GM23338 (cell line): ENCODE data around the gene GPRC5B. TPM values are rescaled to one million over a fixed set of nuclear protein-coding genes. Genes with fewer than 3 reads are reported as not detected.

ENCODE experiments used
- ATAC-seq: fragments of 200-7000 bp; cut with Tn5 transposase; 3 replicates; pipeline ENCODE4 v1.9.1; 2020
- DNase-seq: peaks from one replicate; pipeline ENCODE4 v3.0.0-alpha.2; 2015; ENCODE audit warnings: low spot score
- H2AFZ ChIP-seq: fragments of 200-600 bp; sonication (generic); 2 replicates; pipeline ENCODE4 v1.8.0; 2016; ENCODE audit warnings: antibody characterized with exemption, mild to moderate bottlenecking, moderate library complexity
- H3F3A ChIP-seq: fragments of 200-600 bp; sonication (generic); replicated peaks from 2 replicates; pipeline ENCODE4 v1.8.0; 2017; ENCODE audit warnings: antibody characterized with exemption, mixed run types, low read depth
- H3K27ac ChIP-seq: fragments of 200-600 bp; sonication (generic); 2 replicates; pipeline ENCODE4 v1.6.1; 2016; ENCODE audit warnings: low read depth
- H3K27me3 ChIP-seq: fragments of 200-600 bp; sonication (generic); 2 replicates; pipeline ENCODE4 v1.8.0; 2016; ENCODE audit warnings: mild to moderate bottlenecking, mixed run types, moderate library complexity; ENCODE audit not compliant: insufficient read depth
- H3K36me3 ChIP-seq: fragments of 200-600 bp; sonication (generic); 2 replicates; pipeline ENCODE4 v1.8.0; 2016; ENCODE audit warnings: mild to moderate bottlenecking; ENCODE audit not compliant: insufficient read depth
- H3K4me1 ChIP-seq: fragments of 200-600 bp; sonication (generic); 2 replicates; pipeline ENCODE4 v1.8.0; 2016; ENCODE audit warnings: mild to moderate bottlenecking, moderate library complexity; ENCODE audit not compliant: insufficient read depth
- H3K4me2 ChIP-seq: fragments of 200-600 bp; sonication (generic); 2 replicates; pipeline ENCODE4 v1.7.1; 2017; ENCODE audit warnings: mixed run types
- H3K4me3 ChIP-seq: fragments of 200-600 bp; sonication (generic); 2 replicates; pipeline ENCODE4 v1.6.1; 2016; ENCODE audit warnings: mixed run types
- H3K79me2 ChIP-seq: fragments of 200-600 bp; sonication (generic); replicated peaks from 2 replicates; pipeline ENCODE4 v1.8.0; 2017; ENCODE audit warnings: mild to moderate bottlenecking; ENCODE audit not compliant: insufficient read depth
- H3K9me2 ChIP-seq: fragments of 200-600 bp; sonication (generic); 2 replicates; pipeline ENCODE4 v1.8.0; 2017; ENCODE audit not compliant: insufficient read depth
- H4K20me1 ChIP-seq: fragments of 200-600 bp; sonication (generic); replicated peaks from 2 replicates; pipeline ENCODE4 v1.8.0; 2017; ENCODE audit warnings: mild to moderate bottlenecking; ENCODE audit not compliant: insufficient read depth
- H3K27ac Mint-ChIP-seq: 2 replicates; pipeline ENCODE4 v1.8.0; 2020; ENCODE audit warnings: inconsistent platforms, mild to moderate bottlenecking, moderate library complexity, mixed read lengths
- H3K27me3 Mint-ChIP-seq: 3 replicates; pipeline ENCODE4 v1.8.0; 2022; ENCODE audit warnings: low read depth, mild to moderate bottlenecking, moderate library complexity, mixed read lengths, inconsistent platforms; ENCODE audit not compliant: insufficient read depth, poor library complexity
- H3K36me3 Mint-ChIP-seq: 3 replicates; pipeline ENCODE4 v1.8.0; 2021; ENCODE audit warnings: low read depth, mild to moderate bottlenecking, inconsistent platforms, moderate library complexity, mixed read lengths
- H3K4me1 Mint-ChIP-seq: 3 replicates; pipeline ENCODE4 v1.8.0; 2020; ENCODE audit warnings: mild to moderate bottlenecking, inconsistent platforms, mixed read lengths
- H3K4me3 Mint-ChIP-seq: 3 replicates; pipeline ENCODE4 v1.8.0; 2021; ENCODE audit warnings: moderate library complexity, mild to moderate bottlenecking, inconsistent platforms, mixed read lengths
- H3K9me3 Mint-ChIP-seq: 3 replicates; pipeline ENCODE4 v1.8.0; 2020; ENCODE audit warnings: moderate library complexity, mild to moderate bottlenecking, inconsistent platforms, mixed read lengths
- CREB1 ChIP-seq: fragments of 250-450 bp; sonication (Bioruptor Pico); IDR thresholded peaks from 2 replicates; pipeline ENCODE4 v1.5.0; 2020; ENCODE audit warnings: low read depth, mild to moderate bottlenecking, moderate library complexity
- EZH2 ChIP-seq: fragments of 200-600 bp; sonication (generic); IDR thresholded peaks from one replicate; pipeline ENCODE4 v1.8.0; 2017; ENCODE audit warnings: antibody characterized with exemption, mild to moderate bottlenecking, low read depth; ENCODE audit not compliant: unreplicated experiment
- EZH2phosphoT487 ChIP-seq: fragments of 200-600 bp; sonication (generic); IDR thresholded peaks from one replicate; pipeline ENCODE4 v1.8.1; 2018; ENCODE audit warnings: antibody characterized with exemption; ENCODE audit not compliant: unreplicated experiment
- JUNB ChIP-seq: IDR thresholded peaks from one replicate; pipeline ENCODE4 v1.6.1; 2016; ENCODE audit warnings: antibody characterized with exemption; ENCODE audit not compliant: unreplicated experiment
- NANOG ChIP-seq: IDR thresholded peaks from 2 replicates; pipeline ENCODE4 v1.6.1; 2016; ENCODE audit warnings: antibody characterized with exemption, borderline replicate concordance
- POLR2AphosphoS5 ChIP-seq: IDR thresholded peaks from 2 replicates; pipeline ENCODE4 v1.6.1; 2016; ENCODE audit warnings: antibody characterized with exemption, low read depth
- STAT1 ChIP-seq: IDR thresholded peaks from one replicate; pipeline ENCODE4 v1.6.1; 2016; ENCODE audit warnings: antibody characterized with exemption; ENCODE audit not compliant: unreplicated experiment
- ZNF114 ChIP-seq: fragments of 250-450 bp; sonication (Bioruptor Pico); IDR thresholded peaks from 2 replicates; pipeline ENCODE4 v1.5.0; 2020; ENCODE audit warnings: mild to moderate bottlenecking, moderate library complexity
- ZNF331 ChIP-seq: fragments of 250-450 bp; sonication (Bioruptor Pico); IDR thresholded peaks from 2 replicates; pipeline ENCODE4 v1.5.0; 2020; ENCODE audit warnings: low read depth, mild to moderate bottlenecking, moderate library complexity
- polyA plus RNA-seq: library from polyadenylated mRNA; unstranded; fragments of >200 nt; fragmentation: Nextera tagmentation; extraction: Ambion mirVana; gene quantifications from 2 replicates; pipeline ENCODE4 v1.2.1, GENCODE V29; 2016
- total RNA-seq: library from RNA; depleted of rRNA; stranded (reverse); fragments of >200 nt; shearing (Covaris generic); gene quantifications from 2 replicates; pipeline ENCODE4 v1.2.3, GENCODE V29; 2014
- TF ChIP-seq, protein P1 (sequence below): IDR thresholded peaks from 2 replicates; pipeline ENCODE4 v1.6.1; 2016; ENCODE audit warnings: antibody characterized with exemption
- TF ChIP-seq, protein P2 (sequence below): IDR thresholded peaks from one replicate; pipeline ENCODE4 v1.6.1; 2018; ENCODE audit warnings: antibody characterized with exemption; ENCODE audit not compliant: unreplicated experiment
- TF ChIP-seq, protein P3 (sequence below), 2 experiments: fragments of 200-600 bp in 1 of 2; sonication (generic) in 1 of 2; conservative IDR thresholded peaks; 2 replicates each; pipeline versions ENCODE4 v1.5.1 to v1.6.1; 2016 to 2017; ENCODE audit warnings: antibody characterized with exemption in 2 of 2, low read depth in 2 of 2, mild to moderate bottlenecking in 2 of 2, moderate library complexity in 1 of 2

GPRC5B gene
- total and polyA plus RNA-seq, 2 experiments from 2014 or later = 70.9 to 82.5 TPM

DNA sequence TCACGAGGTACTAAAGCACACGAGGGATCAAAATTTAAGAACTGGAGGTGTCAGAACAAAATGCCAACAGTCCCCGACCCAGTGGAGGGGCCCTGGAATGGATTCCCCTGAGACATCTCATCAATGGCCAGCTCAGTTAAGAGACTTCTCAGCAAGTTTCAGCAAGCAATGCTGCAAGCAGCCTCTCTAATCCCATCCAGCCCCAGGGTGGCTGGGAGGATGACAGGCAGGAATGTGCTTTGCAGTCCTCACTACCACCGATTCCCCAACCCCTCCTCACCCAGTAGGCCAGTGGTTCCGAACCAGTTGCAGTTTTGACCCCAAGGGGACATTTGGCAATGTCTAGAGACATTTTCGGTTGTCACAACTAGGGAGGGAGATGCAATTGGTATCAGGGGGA lies 8.7 kb downstream of the GPRC5B start (continued):
- no peak for TF ChIP-seq EZH2phosphoT487
- TF ChIP-seq ZNF114 (CRISPR knock-in tag) = no peak
- no peak for TF ChIP-seq STAT1
- no peak for TF ChIP-seq CREB1 (CRISPR knock-in tag)
- TF ChIP-seq, protein P1, sequence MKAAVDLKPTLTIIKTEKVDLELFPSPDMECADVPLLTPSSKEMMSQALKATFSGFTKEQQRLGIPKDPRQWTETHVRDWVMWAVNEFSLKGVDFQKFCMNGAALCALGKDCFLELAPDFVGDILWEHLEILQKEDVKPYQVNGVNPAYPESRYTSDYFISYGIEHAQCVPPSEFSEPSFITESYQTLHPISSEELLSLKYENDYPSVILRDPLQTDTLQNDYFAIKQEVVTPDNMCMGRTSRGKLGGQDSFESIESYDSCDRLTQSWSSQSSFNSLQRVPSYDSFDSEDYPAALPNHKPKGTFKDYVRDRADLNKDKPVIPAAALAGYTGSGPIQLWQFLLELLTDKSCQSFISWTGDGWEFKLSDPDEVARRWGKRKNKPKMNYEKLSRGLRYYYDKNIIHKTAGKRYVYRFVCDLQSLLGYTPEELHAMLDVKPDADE = no peak
- TF ChIP-seq NANOG = no peak
- TF ChIP-seq JUNB = no peak

DNA sequence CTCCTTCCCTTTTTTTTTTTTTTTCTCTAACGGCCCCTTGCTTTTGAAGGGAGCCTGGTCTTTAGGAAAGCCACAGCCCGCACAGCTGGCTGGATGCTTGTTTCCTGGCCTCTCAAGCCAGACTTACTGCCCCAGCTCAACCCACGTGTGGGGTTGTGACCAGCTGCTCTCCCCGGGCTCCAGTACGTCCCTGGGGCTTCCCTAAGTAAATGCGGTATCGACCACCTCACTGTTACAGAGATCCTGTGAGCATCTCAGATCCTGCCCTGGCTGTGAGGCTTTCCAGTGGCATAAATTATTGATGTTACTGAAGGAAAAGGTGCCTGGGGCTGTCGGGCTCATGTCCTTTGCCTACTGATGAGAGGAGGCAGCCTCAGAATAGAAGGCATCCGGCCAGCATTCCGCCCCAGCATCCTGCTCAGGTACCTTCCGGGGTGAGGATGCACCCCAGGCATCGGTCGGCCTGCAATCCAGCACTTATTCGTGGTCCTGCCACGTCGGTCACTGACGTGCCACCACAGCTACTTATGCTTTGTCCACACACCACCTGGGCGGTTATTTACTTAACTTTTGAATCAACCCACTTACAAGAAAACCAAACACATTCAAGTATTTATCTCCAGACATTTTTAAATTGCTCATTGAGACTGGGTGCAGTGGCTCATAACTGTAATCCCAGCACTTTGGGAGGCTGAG lies 9.6 kb downstream of the GPRC5B start:
- Mint-ChIP-seq H3K9me3 (no peaks in the 10 kb centered on the region), H3K27ac (peak overlapping the region; percentile 41), H3K4me3 (no peak overlapping the region), H3K36me3 (peaks cover 77% of the 10 kb centered on the region), H3K27me3 (peaks cover 15% of the 10 kb centered on the region), H3K4me1 (peaks cover 47% of the 10 kb centered on the region)
- no peaks in the 10 kb centered on the region for H3F3A ChIP-seq
- no peak overlapping the region for H3K27ac ChIP-seq
- H3K9me2 ChIP-seq = no peaks in the 10 kb centered on the region
- H3K4me2 ChIP-seq = no peak overlapping the region
- peaks cover 97% of the 10 kb centered on the region for H3K79me2 ChIP-seq
- TF ChIP-seq POLR2AphosphoS5 = no peak
- no peak for TF ChIP-seq CREB1 (CRISPR knock-in tag)
- no peak for TF ChIP-seq EZH2
- TF ChIP-seq NANOG = no peak
- no peak for TF ChIP-seq JUNB
- no peaks in the 10 kb centered on the region for H3K27me3 ChIP-seq
- no peak overlapping the region for H2AFZ ChIP-seq
- peaks cover 44% of the 10 kb centered on the region for H4K20me1 ChIP-seq
- peaks cover 12% of the 10 kb centered on the region for H3K36me3 ChIP-seq
- H3K4me3 ChIP-seq = no peak overlapping the region
- H3K4me1 ChIP-seq = peaks cover 43% of the 10 kb centered on the region
- no peak for DNase-seq
- no peak for ATAC-seq

DNA sequence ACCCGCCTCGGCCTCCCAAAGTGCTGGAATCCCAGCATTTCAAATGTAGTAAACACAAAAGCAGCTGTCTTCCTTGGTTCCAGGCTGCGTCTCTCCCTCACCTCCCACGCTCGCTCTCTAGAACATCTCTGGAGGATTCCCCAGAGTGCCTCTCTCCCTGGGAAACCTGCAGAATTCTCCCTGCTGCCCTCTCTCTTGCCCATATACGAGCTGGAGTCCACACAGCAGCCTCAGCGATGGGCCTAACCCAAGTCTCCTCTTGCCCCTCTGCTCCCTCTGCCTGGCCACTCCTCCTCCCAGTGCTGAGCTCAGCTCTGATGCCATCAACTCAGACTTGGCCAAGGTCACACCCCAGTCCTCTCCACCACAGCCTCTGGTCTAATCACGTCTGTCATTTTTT lies 10.6 kb downstream of the GPRC5B start:
- DNase-seq (no peak), ATAC-seq (no peak)
- Histone ChIP-seq H3K36me3 (peaks cover 17% of the 10 kb centered on the region), H2AFZ (no peak overlapping the region), H3F3A (no peaks in the 10 kb centered on the region), H4K20me1 (peaks cover 46% of the 10 kb centered on the region), H3K4me3 (no peak overlapping the region), H3K4me2 (no peak overlapping the region), H3K9me2 (no peaks in the 10 kb centered on the region), H3K79me2 (peaks cover 98% of the 10 kb centered on the region), H3K27ac (no peak overlapping the region), H3K27me3 (no peaks in the 10 kb centered on the region), H3K4me1 (peaks cover 37% of the 10 kb centered on the region)
- Mint-ChIP-seq H3K27ac (peak overlapping the region; percentile 23), H3K9me3 (no peaks in the 10 kb centered on the region), H3K27me3 (peaks cover 15% of the 10 kb centered on the region), H3K36me3 (peaks cover 78% of the 10 kb centered on the region), H3K4me3 (no peak overlapping the region), H3K4me1 (peaks cover 40% of the 10 kb centered on the region)
- TF ChIP-seq EZH2phosphoT487 = no peak
- TF ChIP-seq ZNF331 = no peak
- TF ChIP-seq, protein P2, sequence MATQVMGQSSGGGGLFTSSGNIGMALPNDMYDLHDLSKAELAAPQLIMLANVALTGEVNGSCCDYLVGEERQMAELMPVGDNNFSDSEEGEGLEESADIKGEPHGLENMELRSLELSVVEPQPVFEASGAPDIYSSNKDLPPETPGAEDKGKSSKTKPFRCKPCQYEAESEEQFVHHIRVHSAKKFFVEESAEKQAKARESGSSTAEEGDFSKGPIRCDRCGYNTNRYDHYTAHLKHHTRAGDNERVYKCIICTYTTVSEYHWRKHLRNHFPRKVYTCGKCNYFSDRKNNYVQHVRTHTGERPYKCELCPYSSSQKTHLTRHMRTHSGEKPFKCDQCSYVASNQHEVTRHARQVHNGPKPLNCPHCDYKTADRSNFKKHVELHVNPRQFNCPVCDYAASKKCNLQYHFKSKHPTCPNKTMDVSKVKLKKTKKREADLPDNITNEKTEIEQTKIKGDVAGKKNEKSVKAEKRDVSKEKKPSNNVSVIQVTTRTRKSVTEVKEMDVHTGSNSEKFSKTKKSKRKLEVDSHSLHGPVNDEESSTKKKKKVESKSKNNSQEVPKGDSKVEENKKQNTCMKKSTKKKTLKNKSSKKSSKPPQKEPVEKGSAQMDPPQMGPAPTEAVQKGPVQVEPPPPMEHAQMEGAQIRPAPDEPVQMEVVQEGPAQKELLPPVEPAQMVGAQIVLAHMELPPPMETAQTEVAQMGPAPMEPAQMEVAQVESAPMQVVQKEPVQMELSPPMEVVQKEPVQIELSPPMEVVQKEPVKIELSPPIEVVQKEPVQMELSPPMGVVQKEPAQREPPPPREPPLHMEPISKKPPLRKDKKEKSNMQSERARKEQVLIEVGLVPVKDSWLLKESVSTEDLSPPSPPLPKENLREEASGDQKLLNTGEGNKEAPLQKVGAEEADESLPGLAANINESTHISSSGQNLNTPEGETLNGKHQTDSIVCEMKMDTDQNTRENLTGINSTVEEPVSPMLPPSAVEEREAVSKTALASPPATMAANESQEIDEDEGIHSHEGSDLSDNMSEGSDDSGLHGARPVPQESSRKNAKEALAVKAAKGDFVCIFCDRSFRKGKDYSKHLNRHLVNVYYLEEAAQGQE = no peak
- no peak for TF ChIP-seq STAT1
- no peak for TF ChIP-seq POLR2AphosphoS5
- no peak for TF ChIP-seq JUNB
- TF ChIP-seq, protein P3, sequence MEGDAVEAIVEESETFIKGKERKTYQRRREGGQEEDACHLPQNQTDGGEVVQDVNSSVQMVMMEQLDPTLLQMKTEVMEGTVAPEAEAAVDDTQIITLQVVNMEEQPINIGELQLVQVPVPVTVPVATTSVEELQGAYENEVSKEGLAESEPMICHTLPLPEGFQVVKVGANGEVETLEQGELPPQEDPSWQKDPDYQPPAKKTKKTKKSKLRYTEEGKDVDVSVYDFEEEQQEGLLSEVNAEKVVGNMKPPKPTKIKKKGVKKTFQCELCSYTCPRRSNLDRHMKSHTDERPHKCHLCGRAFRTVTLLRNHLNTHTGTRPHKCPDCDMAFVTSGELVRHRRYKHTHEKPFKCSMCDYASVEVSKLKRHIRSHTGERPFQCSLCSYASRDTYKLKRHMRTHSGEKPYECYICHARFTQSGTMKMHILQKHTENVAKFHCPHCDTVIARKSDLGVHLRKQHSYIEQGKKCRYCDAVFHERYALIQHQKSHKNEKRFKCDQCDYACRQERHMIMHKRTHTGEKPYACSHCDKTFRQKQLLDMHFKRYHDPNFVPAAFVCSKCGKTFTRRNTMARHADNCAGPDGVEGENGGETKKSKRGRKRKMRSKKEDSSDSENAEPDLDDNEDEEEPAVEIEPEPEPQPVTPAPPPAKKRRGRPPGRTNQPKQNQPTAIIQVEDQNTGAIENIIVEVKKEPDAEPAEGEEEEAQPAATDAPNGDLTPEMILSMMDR (conservative IDR thresholded peaks at IDR 0.05; ENCODE audit: low read depth in 2 of 2) = no peak
